K562 (cell line): Measurements from ENCODE around the gene FAM186B.

Experiments
- KLF10 ChIP-seq: fragments of 250-450 bp; sonication (Bioruptor Pico); IDR thresholded peaks from 2 replicates; pipeline ENCODE4 v1.6.1; 2021; ENCODE audit warnings: matching md5 sums
- ZFP30 ChIP-seq: fragments of 250-450 bp; sonication (Bioruptor Pico); IDR thresholded peaks from 2 replicates; pipeline ENCODE4 v1.8.0; 2022; ENCODE audit warnings: moderate library complexity, mild to moderate bottlenecking, inconsistent platforms, borderline replicate concordance
- ZNF23 ChIP-seq: fragments of 250-450 bp; sonication (Bioruptor Pico); IDR thresholded peaks from 2 replicates; pipeline ENCODE4 v1.4.0; 2020; ENCODE audit warnings: mild to moderate bottlenecking
- ZNF384 ChIP-seq: IDR thresholded peaks from 2 replicates; pipeline ENCODE4 v1.6.1; 2012; ENCODE audit warnings: low read depth, low read length, improper control_type of control experiment
- ZNF431 ChIP-seq: sonication (generic); formaldehyde crosslinking; IDR thresholded peaks from 2 replicates; pipeline ENCODE4 v1.8.0; 2022; ENCODE audit warnings: mild to moderate bottlenecking, missing genetic modification reagents
- TF ChIP-seq, protein P1 (sequence below): sonication (generic); formaldehyde crosslinking; IDR thresholded peaks from 2 replicates; pipeline ENCODE4 v1.8.1; 2023; ENCODE audit warnings: mild to moderate bottlenecking, missing genetic modification reagents

DNA sequence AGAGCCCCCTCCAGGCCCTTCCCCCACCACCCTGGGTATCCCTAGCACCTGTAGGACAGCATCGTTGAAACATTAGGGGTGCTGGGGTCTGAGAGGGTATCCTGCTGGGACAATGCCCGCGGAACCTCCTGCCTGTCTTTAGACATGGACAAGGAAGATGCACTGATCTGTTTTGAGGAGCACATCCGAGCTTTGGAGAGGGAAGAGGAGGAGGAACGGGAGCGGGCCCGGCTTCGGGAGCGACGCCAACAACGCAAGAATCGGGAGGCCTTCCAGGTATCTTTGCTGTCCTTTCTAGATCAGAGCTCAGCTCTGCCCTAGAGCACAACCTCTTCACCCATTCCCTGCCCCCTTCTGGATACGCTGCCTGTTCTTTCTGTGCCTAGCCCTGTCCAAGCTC is 31.1 kb upstream of the FAM186B start:
- no peak for TF ChIP-seq ZNF431 (CRISPR knock-in tag)
- no peak for TF ChIP-seq ZFP30 (CRISPR knock-in tag)
- TF ChIP-seq KLF10 (CRISPR knock-in tag), result no peak
- TF ChIP-seq ZNF23 (CRISPR knock-in tag), result no peak
- TF ChIP-seq, protein P1, sequence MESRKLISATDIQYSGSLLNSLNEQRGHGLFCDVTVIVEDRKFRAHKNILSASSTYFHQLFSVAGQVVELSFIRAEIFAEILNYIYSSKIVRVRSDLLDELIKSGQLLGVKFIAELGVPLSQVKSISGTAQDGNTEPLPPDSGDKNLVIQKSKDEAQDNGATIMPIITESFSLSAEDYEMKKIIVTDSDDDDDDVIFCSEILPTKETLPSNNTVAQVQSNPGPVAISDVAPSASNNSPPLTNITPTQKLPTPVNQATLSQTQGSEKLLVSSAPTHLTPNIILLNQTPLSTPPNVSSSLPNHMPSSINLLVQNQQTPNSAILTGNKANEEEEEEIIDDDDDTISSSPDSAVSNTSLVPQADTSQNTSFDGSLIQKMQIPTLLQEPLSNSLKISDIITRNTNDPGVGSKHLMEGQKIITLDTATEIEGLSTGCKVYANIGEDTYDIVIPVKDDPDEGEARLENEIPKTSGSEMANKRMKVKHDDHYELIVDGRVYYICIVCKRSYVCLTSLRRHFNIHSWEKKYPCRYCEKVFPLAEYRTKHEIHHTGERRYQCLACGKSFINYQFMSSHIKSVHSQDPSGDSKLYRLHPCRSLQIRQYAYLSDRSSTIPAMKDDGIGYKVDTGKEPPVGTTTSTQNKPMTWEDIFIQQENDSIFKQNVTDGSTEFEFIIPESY (CRISPR knock-in tag), result no peak
- TF ChIP-seq ZNF384, result no peak
